Kidney glomerular epithelial cell (primary cell): ENCODE results near the gene C1orf116.
"Not testable (repeated sequence)": the region's sequence is repeated elsewhere in the genome, so short reads cannot be mapped to it uniquely, and the experiment has no call there.

Experiments
- DNase-seq: peaks from one replicate; lab custom pipeline; 2025; lab: John Stamatoyannopoulos, UW

C1orf116 gene

DNA sequence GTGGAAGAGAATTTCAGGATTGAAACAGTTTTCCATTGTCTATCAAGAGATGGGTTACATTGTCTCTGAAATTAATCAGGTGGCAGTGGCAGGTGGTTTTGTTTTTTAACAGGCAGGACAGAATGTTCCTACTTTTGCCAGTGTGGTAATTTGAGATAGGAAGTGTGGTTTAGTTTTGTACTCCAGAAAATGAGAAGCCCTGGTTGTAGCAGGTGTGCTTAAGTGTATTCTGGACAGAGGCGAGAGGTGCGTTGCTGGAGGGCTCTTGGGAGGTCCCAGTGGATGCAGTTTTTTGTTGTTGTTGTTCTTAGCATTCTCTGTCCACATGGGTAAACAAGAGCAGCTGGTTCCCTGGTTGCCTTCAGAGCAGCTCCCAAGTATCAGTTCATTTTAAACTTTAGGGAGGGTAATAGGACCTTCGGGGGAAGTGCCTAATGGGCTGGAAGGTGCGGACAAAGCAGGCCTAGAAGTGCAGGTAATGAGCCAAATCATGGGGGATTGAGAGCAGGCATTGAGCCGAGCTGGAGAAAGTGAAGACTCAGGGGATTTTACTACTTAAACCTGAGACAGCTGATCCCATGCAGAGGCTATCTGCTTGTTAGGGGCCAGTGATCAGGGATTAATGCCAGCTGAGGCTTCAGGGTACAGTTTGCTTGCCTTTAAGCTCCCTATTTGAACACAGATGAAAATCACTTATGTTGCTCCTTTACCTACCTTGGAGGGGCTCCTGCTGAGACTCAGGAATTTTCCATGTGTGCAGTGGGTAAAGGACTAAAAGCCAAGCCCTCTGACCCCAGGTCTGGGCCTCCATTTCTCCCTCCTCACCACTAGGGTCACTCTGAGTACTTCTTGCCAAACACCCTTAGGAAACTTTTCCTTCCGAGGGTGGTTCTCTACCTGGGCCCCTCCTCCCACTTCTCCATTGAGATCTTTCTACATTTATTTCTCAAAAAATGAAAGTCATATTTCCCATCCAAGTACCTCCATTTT lies 26.6 kb upstream of the C1orf116 start:
- no peak for DNase-seq

DNA sequence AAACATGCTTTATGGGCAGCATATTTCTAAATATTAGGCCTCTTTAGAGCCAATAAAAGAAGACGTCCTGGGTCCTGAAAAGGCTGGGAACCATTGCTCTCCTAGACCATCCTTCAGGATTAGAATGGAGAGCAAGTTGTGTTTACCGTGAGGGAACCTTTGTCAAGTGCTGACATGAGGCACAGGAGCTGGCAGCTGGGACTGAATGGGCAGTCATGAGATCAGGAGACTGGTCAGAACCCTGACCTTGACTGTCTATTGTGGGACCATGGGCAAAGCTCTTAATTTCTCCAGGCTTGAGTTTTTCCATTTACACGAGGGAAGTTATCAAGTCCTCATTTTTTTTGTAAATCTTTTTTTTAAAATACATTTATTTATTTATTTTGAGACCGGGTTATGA lies 25.7 kb upstream of the C1orf116 start:
- no peak for DNase-seq

DNA sequence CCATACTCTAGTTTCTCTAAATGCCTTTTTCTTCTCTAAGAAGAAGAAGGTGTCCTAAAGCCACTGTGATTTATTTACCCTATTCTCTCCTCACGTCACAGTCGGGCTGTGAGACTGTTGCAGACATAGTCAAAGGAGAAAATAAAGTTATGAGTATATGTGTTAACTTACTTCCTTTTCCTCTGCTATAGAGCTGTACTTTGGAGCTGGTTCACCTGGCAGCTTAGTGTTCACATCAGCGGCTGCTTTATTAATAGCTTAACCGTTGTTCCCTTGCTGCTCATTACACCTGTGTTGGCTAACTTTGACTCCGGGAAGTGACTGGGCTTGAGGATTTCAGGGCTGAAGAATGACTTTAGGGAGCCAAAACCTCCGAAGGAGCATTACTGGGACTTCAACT lies 24.1 kb upstream of the C1orf116 start:
- no peak for DNase-seq

DNA sequence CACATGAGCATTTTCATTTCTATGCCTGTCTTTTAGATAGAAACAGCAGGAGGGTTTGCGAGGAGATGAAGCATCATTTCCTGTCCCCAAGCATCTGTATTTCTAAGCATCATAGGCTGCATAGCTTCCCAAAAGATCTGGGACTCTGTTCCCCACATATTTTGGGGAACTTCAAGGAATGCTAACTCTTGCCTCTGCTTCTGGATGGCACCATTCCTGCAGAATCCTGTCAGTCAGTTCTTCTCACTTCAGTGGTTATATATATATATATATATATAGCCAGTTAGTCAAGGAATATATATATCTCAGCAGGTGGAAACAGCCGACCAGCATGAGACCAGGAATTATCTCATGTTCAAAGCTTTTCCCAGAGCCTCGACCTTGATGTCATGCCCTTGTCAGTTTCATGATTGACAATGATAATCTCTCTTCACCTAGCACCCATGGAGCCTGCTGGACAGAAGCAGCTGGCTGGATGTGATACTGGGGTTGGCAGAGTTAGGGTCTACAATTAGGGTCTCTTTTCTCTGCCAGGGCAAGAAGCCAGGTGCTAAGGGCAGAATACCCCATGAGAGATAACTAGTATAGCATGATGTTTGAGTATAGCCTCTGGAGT lies 22.9 kb upstream of the C1orf116 start:
- no peak for DNase-seq

DNA sequence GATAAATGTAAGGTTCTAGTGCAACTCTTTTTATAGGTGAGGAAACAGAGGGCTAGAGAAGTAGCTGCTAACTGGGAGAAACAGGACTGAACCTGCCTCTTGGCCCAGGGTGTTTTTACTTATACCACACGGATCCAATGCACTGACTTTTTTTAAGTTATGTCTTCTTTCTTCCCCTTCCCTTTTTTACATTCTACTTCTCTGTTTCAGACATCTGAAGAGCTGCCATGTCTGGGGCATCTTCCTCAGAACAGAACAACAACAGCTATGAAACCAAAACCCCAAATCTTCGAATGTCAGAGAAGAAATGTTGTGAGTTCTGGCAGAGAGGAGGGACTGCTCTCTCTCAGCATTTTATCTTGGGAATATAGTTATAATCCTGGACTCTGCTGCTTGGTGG lies 21.9 kb upstream of the C1orf116 start:
- DNase-seq = no peak

DNA sequence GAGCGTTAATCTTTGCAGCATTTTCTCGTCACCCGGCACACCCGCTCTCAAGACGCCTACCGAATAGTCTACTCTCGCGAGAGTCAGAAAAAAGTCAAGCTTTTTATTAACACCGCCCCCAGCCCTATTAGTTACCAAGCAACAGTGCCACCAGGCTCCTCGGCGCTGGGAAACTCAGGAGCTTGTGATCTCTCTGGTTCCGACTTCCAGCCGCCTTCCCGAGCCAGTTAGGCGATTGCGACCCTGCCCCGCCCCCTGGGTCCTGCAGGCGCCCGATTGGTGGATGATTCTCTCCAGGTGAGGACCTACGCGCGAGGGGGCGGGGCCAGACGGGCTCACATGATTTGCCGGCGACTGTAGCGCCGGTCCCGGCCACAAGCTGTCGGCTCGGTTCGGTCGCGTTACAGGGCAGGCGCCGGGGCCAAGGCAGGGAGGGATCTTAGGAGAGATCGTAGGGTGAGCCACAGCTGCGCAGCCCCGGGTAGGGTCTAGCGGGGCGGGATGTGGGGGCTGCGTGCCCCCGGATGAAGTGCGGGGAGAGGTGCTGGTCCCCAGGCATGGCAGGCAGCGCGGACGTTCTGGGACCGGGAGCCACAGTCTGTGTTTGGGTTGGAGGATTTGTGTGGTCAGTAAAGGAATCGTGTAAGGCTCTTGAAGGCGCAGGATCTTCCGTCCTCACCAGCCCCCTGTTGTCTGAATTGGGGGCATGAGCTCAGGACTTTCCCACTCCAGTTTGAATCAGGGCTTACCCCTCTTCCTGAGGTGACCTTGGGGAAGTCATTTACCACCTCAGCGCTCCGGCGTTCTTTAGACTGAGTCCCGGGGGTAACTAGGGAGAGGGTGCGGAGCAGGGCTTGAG lies 20.6 kb upstream of the C1orf116 start, which contains the start of gene PFKFB2:
PFKFB2 (plus strand) TSS at position 365 of the 859 bp plus-strand sequence. CDS start 1,443 bp downstream, outside the sequence.
- DNase-seq = peak; percentile 97

DNA sequence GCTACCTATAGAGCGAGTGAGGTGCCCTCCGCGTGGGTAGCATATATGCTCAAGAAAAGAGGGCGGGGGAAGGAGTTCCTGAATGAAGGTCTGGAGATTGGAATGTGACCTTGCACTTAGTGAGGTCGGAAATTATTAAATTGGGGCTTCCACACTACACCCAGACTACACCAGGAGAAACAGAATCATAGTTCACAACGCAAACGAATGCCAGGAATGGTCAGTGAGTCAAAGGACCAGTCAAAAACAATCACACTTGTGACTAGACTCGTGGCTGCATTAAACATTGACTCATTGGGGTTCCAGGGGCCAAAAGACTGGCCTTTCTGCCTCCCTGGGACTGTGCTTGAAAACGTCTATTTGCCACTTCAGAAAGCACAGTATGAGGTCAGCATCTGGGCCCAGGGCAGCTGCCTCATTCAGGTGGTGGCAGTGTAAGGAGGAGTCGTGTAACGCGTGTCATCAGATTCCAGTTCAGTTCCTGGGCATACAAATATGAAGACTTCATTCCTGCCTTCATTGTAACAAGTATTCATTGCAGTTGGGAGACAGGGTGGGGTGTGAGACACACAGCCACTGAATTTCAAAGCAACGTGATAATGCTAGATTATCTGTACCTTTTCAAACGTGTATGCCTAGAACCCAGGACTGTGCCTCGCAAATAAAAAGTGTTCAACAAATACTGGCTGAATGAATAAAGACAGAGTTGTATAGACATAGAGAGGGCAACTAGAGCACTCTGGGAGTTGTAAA lies 18.8 kb upstream of the C1orf116 start, which contains the start of gene YOD1:
YOD1 (minus strand) TSS at position 18 of the 753 bp plus-strand sequence. CDS start 178 bp downstream, outside the sequence.
- DNase-seq = peak; percentile 68

DNA sequence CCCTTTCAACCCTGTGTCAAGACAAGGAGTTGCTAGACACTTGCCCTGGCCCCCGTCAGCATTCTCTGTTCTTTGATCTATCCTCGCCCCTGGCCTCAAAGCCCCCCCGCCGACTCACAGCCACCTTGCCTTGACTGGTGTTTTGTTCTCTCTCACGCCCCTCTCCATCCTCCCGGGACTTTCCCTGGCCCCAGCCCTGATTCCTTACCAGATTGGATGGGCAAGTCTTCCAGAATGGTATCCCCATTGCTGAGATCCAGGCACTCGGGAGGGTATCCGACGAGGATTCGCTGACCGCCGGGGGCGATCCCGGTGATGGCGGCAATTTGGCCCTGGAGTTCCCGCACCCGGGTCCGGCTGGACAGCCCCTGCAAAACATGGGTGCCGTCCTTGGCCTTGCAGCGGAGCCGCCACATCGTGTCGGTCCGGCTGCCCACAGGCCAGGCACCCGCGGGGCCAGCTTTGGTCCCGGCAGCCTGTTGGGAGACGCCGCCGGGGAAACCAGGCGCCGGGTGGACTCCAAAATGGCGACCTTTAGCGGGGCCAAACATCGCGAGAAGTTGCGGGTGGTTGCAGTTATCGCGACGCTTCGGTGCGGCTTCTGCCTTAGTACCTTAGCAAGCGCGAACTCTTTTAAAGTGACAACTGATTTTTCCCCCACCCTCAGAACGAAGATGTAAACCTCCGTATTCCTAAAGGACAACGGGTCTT lies 18.1 kb upstream of the C1orf116 start:
- peak; percentile 64 for DNase-seq

DNA sequence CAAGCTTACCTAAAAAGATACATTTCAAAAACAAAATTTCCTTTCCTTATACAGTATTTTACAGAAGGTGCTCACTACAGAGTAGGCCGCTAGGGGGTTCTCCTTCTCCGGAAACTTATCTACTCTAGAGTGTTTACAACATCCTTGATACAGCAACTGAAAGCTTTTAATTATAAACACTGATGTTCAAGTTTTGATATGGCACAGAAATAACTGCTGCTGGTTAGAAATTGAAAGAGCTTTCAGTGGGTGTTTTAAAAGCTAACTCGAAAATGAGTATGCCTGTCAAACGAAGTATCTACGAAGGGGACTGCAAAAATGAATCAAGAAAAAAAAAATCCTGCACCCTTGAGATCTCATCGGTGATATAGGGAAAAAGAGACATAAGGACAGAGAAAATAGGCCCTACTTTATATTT lies 17.4 kb upstream of the C1orf116 start:
- DNase-seq = peak; percentile 47

DNA sequence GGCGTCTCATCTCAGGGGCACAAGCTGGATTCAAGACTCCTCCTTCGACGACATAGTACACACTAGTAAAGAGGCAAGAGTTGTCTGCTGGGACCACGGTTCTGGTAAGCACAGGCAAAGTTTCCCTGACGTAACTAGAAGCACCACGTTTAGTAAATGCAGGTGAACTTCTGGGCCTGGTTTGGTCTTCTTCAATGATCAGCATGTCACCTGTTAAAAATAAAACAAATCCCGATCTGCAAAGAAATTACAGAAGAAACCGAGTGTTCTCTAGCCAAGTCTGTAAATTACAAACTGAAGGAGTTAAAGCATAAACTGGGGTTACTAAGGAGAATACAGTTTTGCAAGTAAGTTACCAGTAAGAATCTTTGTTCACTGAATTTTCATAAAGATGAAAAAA lies 17.0 kb upstream of the C1orf116 start:
- no peak for DNase-seq

DNA sequence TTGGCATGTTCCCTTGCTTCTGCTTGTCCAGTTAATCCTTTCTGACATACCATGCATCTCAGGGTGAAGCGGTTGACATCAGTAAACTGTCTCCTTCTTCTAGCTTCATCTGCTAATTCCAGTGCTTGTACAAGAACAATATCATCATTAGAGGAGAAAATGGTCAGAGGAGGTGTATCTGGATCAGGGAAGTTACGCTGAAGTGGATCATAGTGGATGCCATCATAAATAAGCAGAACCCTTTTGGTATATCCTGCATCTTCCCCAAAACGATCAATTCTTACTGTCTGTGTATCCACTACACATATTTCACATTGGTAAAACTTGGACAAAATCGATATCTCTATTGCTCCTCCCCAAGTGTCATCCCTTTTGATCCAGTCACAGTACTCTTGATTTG lies 16.5 kb upstream of the C1orf116 start:
- DNase-seq = no peak

DNA sequence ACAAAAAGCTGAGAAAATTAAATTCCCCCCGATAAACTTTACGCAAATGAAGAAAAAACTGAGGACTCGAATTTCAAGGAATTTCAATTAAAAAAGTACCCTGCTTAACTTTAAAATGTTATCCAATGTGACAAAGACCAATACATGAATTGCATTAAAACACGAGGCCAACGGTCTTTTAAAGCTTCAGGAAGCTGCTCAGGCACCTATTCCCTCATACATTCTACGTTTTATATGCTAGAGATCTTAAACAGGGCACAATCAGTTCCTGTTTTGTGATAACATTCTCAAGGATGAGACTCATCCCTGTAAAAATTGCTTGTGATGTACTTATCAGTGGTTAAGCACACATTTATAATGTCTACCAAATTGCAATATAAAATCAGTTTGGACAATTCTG lies 15.5 kb upstream of the C1orf116 start:
- DNase-seq = no peak

DNA sequence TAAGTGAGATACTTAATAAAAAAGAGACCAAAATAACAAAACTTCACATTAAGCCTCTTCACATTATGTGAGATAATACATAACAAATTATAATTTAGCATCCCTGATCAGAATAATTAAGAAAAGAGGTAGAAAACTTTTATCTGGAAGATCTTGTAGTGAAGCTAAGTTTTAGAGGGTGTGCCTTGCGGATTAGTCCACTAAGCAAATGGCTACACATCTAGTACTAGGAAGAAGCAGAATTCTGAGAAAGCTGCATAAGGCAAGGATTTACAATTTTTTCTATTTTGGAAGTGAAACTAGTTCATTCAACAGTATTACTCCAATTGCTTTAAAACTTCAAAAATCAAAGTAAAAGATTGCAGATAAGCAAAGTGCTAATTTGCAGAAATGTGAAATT lies 14.9 kb upstream of the C1orf116 start:
- no peak for DNase-seq

DNA sequence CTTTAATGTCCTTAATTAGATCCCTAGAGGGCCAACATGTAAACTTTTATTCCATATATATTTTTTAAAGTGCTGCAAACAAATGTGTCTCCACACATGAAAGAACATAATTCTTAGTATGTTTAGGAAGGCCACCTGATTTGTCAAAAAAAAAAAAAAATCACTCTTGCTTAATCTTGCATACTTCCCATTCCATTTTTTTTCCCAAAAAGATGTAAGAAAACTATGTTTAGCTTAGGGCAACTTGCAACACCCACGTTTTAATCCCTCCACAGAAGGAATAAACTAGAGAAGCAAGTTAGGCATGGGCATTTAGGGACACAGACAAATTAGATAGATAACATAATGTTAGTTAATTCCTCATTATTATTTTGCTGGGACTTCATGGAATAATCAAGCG lies 12.9 kb upstream of the C1orf116 start:
- no peak for DNase-seq

DNA sequence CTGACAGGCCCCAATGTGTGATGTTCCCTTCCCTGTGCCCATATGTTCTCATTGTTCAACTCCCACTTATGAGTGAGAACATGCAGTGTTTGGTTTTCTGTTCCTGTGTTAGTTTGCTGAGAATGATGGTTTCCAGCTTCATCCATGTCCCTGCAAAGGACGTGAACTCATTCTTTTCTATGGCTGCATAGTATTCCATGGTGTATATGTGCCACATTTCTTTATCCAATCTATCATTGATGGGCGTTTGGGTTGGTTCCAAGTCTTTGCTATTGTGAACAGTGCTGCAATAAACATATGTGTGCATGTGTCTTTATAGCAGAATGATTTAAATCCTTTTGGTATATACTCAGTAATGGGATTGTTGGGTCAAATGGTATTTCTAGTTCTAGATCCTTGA lies 8.8 kb upstream of the C1orf116 start:
- not testable (repeated sequence) for DNase-seq

DNA sequence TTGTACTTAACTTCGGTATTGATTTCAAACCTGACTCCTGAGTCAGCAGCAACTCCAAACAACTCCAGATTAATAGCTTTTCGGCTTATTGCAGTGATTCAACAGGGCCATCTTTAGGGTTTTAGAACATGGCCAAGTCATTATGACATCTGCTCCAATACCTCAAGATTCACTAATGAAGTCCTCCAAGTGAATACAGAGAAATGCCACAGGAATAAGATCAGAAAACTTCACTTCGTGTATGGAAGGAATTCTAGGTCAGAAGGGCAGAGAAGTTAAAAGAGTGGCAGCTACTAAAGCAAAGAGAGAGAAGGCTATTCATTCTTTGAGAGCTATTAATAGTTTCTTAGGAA lies 7.6 kb upstream of the C1orf116 start:
- peak; percentile 49 for DNase-seq

DNA sequence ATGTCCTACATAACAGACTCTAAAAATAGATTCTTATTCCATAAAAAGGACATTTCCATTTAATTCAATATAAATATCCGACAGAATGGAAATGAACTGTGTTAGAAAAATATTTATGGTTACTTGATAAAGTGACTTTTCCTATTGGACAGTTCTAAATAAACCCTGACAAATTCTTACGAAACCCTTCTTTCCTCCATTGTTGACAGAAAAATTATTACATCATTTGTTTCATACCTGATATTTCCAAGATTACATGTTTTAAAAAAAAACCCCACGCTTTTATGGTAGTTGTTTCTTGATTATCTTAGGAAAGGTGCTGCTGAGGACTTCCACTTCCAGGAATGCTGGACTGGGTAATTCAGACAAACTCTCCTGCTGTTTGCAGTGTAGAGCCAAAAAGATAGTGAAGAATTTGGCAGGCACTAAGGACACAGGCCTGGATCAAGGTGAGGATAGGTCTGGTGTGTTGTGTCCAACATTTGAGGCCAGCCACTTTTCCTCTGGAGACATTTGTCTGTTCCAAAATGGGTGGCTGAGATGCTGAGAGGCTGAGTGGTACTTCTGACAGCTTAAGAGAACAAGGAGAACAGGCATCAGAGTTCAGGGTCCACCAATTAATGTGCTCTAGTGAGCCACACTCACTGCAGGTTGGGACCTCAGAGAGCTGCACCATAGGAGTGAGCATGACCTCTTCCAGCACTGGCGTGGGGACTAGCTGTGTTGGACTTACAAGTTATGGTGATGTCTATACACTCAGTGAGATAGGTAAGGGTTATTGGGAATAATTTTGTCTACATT lies 7.0 kb upstream of the C1orf116 start:
- no peak for DNase-seq

DNA sequence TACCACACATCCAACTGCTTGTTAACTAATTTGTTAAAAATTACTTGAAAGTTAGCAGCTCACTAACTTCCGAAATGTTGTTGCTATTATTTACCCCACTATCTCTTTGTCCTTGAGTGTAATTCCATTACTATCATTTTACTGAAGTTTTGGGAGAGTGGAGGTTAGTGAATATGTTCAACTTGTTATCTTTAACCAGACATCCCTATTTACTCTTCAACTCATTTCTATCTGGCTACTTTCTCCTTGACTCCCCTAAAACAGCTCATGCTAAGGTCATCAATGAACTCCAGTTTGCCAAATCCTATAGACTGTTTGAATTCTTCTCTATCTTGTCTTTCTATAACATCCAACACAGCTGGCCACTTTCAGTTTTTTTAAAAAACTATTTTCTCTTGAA lies 4.3 kb upstream of the C1orf116 start:
- DNase-seq = no peak

DNA sequence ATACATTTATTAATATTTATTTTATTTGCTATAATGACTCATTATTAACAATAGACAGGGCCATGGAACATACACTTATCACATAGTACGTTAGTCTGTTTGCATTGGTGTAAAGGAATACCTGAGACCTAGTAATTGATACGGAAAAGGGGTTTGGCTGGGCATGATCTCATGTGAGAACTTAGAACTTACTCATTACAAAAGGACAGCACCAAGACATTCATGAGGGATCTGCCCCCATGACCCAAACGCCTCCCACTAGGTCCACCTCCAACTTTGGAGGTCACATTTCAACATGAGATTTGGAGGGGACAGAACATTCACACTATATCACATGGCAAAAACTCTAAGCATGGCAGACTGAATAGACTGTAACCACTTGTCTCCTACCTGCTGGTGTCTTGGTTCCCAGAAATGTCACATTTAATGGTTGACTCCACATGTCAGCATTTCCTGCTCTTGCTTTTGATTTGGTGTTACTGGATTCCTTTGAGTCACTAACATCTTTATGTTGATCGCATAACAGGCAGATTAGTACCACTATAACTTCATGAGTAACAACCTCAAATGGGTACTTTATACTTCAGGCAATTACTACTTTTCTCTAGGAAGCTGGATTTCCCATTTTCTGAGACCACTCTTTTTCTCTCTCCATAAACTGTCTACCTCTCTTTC lies 3.5 kb upstream of the C1orf116 start:
- no peak for DNase-seq
